ENCODE measurements around the gene MAP6D1. TPM values are rescaled to one million over a fixed set of nuclear protein-coding genes. Genes with fewer than 3 reads are reported as not detected.
"Not testable (repeated sequence)": the region's sequence is repeated elsewhere in the genome, so short reads cannot be mapped to it uniquely, and the experiment has no call there.

MAP6D1 gene
- total RNA-seq, 2 donors from 2014 or later = 17.3 to 22.3 TPM

DNA sequence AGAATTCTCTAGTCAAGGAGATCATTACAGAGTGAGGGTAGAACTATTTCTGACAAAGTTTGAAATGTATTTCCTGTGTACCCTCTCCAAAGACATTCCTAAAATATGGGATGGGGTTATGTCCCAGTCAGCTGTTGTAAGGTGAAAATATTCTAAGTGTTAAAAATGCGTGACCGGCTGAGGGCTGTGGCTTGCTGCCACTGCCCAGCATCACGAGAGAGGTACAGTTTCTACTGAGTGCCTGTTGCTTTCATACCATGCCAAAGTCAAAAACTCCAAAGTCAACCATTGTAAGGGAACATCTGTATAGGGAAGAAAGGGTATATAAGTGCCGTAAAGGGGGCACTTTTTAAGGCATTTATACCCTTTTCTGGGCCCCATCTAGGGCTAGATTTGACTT lies 30.9 kb downstream of the MAP6D1 start:
- intact Hi-C loops (cut with DNase I) = no loop called here
- TF ChIP-seq POLR2AphosphoS5 (IDR thresholded peaks at IDR 0.05) = no peak
- TF ChIP-seq, protein P1, sequence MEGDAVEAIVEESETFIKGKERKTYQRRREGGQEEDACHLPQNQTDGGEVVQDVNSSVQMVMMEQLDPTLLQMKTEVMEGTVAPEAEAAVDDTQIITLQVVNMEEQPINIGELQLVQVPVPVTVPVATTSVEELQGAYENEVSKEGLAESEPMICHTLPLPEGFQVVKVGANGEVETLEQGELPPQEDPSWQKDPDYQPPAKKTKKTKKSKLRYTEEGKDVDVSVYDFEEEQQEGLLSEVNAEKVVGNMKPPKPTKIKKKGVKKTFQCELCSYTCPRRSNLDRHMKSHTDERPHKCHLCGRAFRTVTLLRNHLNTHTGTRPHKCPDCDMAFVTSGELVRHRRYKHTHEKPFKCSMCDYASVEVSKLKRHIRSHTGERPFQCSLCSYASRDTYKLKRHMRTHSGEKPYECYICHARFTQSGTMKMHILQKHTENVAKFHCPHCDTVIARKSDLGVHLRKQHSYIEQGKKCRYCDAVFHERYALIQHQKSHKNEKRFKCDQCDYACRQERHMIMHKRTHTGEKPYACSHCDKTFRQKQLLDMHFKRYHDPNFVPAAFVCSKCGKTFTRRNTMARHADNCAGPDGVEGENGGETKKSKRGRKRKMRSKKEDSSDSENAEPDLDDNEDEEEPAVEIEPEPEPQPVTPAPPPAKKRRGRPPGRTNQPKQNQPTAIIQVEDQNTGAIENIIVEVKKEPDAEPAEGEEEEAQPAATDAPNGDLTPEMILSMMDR (IDR thresholded peaks at IDR 0.05) = no peak
- TF ChIP-seq POLR2A (IDR thresholded peaks at IDR 0.05) = no peak
- no peaks in the 10 kb centered on the region for H3K27me3 ChIP-seq (replicated peaks; ENCODE audit: insufficient read depth)
- no peak for DNase-seq (ENCODE audit: low spot score)
- 87% methylated on average over 4 of the region's 4 CpGs for WGBS
- no peaks in the 10 kb centered on the region for H3K4me1 ChIP-seq (replicated peaks)
- no peaks in the 10 kb centered on the region for H3K9me3 ChIP-seq
- H3K36me3 ChIP-seq = no peaks in the 10 kb centered on the region
- no peak overlapping the region for H3K27ac ChIP-seq
- no peak overlapping the region for H3K4me3 ChIP-seq

DNA sequence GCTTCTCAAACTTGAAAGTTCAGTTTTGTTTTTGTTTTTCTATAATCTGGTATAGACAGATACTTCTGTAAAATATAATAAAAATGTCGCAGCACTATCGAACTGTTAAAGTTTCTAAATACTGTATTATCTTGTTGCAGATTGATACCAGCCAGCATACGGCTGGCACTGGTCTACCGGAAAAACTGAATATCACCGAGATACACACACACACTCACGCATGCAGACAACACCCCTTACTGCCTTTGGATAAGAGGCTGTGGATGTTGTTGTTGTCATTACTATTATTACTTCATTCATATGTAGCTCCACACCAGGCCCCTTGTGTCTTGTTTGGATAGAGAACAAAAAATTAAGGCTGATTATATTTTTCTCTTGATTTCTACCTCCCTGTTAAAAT lies 32.4 kb downstream of the MAP6D1 start:
- TF ChIP-seq POLR2A (IDR thresholded peaks at IDR 0.05) = no peak
- TF ChIP-seq, protein P1 (IDR thresholded peaks at IDR 0.05) = no peak
- TF ChIP-seq POLR2AphosphoS5 (IDR thresholded peaks at IDR 0.05) = no peak
- intact Hi-C loops (cut with DNase I) = no loop called here

DNA sequence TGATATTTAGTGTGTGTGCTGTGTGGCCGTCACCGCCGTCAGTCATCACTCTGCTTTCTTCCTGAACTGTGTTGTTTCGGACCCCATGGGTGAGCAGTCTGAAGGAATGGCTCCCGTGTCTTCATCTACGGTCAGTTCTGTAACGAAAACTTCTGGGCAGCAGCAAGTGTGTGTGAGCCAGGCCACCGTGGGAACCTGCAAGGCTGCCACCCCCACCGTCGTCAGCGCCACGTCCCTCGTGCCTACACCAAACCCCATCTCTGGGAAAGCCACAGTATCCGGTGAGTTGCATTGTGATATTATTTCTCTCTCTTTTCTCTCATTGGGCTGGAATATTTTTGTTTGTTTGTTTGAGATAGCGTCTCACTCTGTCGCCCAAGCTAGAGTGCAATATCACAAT lies 34.7 kb downstream of the MAP6D1 start:
- WGBS = 94% methylated on average over 16 of the region's 16 CpGs
- no peak overlapping the region for H3K4me3 ChIP-seq
- TF ChIP-seq POLR2AphosphoS5 (IDR thresholded peaks at IDR 0.05) (no peak), POLR2A (IDR thresholded peaks at IDR 0.05) (no peak)
- no peaks in the 10 kb centered on the region for H3K9me3 ChIP-seq
- no peaks in the 10 kb centered on the region for H3K36me3 ChIP-seq
- no peaks in the 10 kb centered on the region for H3K4me1 ChIP-seq (replicated peaks)
- intact Hi-C loops (cut with DNase I) = no loop called here
- no peak overlapping the region for H3K27ac ChIP-seq
- no peaks in the 10 kb centered on the region for H3K27me3 ChIP-seq (replicated peaks; ENCODE audit: insufficient read depth)
- DNase-seq (ENCODE audit: low spot score) = no peak

More for the DNA sequence above, 32.4 kb downstream of the MAP6D1 start:
- Histone ChIP-seq H3K27ac (no peak overlapping the region), H3K36me3 (no peaks in the 10 kb centered on the region), H3K4me1 (replicated peaks) (no peaks in the 10 kb centered on the region), H3K27me3 (replicated peaks; ENCODE audit: insufficient read depth) (no peaks in the 10 kb centered on the region), H3K9me3 (no peaks in the 10 kb centered on the region), H3K4me3 (no peak overlapping the region)
- no peak for DNase-seq (ENCODE audit: low spot score)
- 87% methylated on average over 6 of the region's 6 CpGs for WGBS

DNA sequence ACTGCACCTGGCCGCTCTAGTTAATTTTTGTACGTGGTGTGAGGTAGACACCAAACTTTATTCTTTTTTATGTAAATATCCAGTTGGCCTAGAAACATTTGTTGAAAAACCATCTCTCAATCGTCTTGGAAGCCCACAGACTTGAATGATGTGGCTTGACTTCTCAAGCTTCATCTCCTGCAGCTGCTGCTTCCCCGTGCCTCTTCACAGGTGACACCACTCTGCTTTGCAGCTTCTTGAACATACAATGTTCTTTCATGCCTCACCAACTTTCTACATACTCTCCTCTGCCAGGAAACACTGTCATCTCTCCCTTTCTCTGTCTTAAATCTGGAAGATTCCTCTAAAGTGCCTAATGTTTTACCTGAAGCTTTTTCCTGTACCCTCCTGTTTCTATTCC lies 35.6 kb downstream of the MAP6D1 start:
- no peaks in the 10 kb centered on the region for H3K9me3 ChIP-seq
- no peak for DNase-seq (ENCODE audit: low spot score)
- H3K27ac ChIP-seq = no peak overlapping the region
- intact Hi-C loops (cut with DNase I) = no loop called here
- no peaks in the 10 kb centered on the region for H3K36me3 ChIP-seq
- H3K27me3 ChIP-seq (replicated peaks; ENCODE audit: insufficient read depth) = no peaks in the 10 kb centered on the region
- 82% methylated on average over 4 of the region's 4 CpGs for WGBS
- H3K4me1 ChIP-seq (replicated peaks) = no peaks in the 10 kb centered on the region
- TF ChIP-seq POLR2AphosphoS5 (IDR thresholded peaks at IDR 0.05) = no peak
- TF ChIP-seq, protein P1 (IDR thresholded peaks at IDR 0.05) = no peak
- TF ChIP-seq POLR2A (IDR thresholded peaks at IDR 0.05) = no peak
- no peak overlapping the region for H3K4me3 ChIP-seq

DNA sequence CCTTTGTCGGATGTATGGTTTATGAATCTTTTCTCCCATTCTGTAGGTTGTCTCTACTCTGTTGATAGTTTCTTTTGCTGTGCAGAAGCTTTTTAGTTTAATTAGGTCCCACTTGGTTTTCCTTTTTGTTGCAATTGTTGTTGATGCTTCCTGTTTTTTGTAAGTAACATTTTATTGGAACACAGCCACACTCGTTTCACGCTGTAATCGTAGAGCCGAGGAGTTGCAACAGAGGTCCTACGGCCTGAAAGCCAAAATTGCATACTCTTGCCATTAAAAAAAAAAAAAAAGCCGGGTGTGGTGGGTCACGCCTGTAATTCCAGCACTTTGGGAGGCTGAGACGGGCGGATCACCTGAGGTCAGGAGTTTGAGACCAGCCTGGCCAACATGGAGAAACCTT lies 40.9 kb downstream of the MAP6D1 start:
- H3K4me1 ChIP-seq (replicated peaks); H3K36me3 ChIP-seq; H3K4me3 ChIP-seq; H3K27ac ChIP-seq; H3K27me3 ChIP-seq (replicated peaks; ENCODE audit: insufficient read depth); intact Hi-C loops (cut with DNase I); H3K9me3 ChIP-seq; DNase-seq (ENCODE audit: low spot score): not testable (repeated sequence)
- WGBS = 94% methylated on average over 10 of the region's 10 CpGs

DNA sequence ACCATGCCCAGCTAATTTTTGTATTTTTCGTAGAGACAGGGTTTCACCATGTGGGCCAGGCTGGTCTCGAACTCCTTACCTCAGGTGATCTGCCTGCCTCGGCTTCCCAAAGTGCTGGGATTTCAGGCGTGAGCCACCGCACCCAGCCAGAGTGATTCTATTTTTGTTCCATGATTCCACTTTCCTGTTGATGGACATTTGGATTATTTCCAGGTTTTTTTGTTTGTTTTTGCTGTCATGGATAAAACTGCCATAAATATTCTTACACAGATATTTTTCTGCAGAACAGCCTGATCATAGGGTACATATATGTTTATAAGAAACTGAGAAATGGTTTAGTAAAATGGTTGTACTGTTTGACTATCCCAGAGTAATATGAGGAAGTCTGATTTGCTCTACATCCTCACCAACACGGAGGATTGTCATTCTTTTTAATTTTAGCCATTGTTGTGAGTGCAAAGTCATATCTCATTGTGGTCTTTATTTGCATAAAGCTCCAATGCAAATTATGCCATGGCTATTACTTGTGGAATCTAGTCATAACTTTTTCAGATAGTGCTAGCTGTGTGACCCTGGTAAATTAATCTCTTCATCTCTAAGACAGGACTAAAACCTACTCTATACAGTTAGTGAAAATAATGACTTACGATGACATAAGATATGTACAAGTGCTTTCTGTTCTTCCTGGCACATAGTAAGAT lies 42.7 kb downstream of the MAP6D1 start:
- no peaks in the 10 kb centered on the region for H3K36me3 ChIP-seq

More for the DNA sequence above, 42.7 kb downstream of the MAP6D1 start:
- no peaks in the 10 kb centered on the region for H3K27me3 ChIP-seq (replicated peaks; ENCODE audit: insufficient read depth)
- no peaks in the 10 kb centered on the region for H3K4me1 ChIP-seq (replicated peaks)
- DNase-seq (ENCODE audit: low spot score) = no peak
- H3K4me3 ChIP-seq = no peak overlapping the region
- H3K9me3 ChIP-seq = no peaks in the 10 kb centered on the region
- H3K27ac ChIP-seq = no peak overlapping the region
- intact Hi-C loops (cut with DNase I) = no loop called here
- WGBS = 83% methylated on average over 7 of the region's 7 CpGs
- no peak for TF ChIP-seq POLR2AphosphoS5 (IDR thresholded peaks at IDR 0.05)
- TF ChIP-seq, protein P1 (IDR thresholded peaks at IDR 0.05) = no peak
- no peak for TF ChIP-seq POLR2A (IDR thresholded peaks at IDR 0.05)

Data from prostate gland (tissue), 2 donors.